ENCODE results near the gene ACTG1. TPM values are rescaled to one million over a fixed set of nuclear protein-coding genes. Genes with fewer than 3 reads are reported as not detected.

ACTG1 gene
- total and polyA plus RNA-seq, 2 of the 13 experiments (the other 11 are each of a cell fraction or from before 2014, with no cell fraction given), result 973 to 1,138 TPM

DNA sequence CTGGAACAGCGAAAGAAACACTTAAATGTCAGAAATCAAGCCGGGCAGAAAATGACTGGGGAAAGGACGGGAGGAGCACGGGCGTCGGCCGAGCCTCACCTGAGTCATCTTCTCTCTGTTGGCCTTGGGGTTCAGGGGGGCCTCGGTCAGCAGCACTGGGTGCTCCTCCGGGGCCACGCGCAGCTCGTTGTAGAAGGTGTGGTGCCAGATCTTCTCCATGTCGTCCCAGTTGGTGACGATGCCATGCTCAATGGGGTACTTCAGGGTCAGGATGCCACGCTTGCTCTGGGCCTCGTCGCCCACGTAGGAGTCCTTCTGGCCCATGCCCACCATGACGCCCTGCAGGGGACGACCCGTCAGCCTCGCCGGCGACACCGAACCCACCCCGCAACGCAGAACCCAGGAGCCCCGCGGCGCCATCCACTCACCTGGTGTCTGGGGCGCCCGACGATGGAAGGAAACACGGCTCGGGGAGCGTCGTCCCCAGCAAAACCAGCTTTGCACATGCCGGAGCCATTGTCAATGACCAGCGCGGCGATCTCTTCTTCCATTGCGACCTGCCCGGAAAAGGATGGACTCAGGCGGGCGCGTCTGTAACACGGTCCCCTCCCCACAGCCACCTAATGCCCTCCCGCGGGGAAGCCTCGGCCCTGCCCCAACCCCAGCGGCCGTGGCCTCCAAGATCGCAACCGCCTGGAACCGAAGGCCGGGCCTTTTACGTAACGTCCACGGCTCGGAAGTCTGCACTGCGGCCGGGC lies 616 bp downstream of the ACTG1 start (continued):
- TF ChIP-seq, protein P1, sequence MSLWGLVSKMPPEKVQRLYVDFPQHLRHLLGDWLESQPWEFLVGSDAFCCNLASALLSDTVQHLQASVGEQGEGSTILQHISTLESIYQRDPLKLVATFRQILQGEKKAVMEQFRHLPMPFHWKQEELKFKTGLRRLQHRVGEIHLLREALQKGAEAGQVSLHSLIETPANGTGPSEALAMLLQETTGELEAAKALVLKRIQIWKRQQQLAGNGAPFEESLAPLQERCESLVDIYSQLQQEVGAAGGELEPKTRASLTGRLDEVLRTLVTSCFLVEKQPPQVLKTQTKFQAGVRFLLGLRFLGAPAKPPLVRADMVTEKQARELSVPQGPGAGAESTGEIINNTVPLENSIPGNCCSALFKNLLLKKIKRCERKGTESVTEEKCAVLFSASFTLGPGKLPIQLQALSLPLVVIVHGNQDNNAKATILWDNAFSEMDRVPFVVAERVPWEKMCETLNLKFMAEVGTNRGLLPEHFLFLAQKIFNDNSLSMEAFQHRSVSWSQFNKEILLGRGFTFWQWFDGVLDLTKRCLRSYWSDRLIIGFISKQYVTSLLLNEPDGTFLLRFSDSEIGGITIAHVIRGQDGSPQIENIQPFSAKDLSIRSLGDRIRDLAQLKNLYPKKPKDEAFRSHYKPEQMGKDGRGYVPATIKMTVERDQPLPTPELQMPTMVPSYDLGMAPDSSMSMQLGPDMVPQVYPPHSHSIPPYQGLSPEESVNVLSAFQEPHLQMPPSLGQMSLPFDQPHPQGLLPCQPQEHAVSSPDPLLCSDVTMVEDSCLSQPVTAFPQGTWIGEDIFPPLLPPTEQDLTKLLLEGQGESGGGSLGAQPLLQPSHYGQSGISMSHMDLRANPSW (CRISPR knock-in tag; IDR thresholded peaks at IDR 0.05; ENCODE audit: borderline replicate concordance), result no peak
- TF ChIP-seq MYC (CRISPR knock-in tag; IDR thresholded peaks at IDR 0.05; ENCODE audit: borderline replicate concordance), result no peak
- TF ChIP-seq HIVEP1 (CRISPR knock-in tag; IDR thresholded peaks at IDR 0.05), result no peak
- no peak for TF ChIP-seq PHF5A (CRISPR knock-in tag; IDR thresholded peaks at IDR 0.05; ENCODE audit: low read depth, unreplicated experiment)
- TF ChIP-seq EZH2 (conservative IDR thresholded peaks at IDR 0.05; ENCODE audit: low read depth, low read length), result no peak
- TF ChIP-seq HMG20B (CRISPR knock-in tag; conservative IDR thresholded peaks at IDR 0.05), result no peak
- peak; percentile 87 for TF ChIP-seq ZNF780A (CRISPR knock-in tag; IDR thresholded peaks at IDR 0.05)
- TF ChIP-seq HNRNPK (IDR thresholded peaks at IDR 0.05; ENCODE audit: low read depth, low read length, poor library complexity, severe bottlenecking), result no peak
- TF ChIP-seq MEF2D (CRISPR knock-in tag; IDR thresholded peaks at IDR 0.05), result no peak; the same call in 1 of the 2 replicates
- no peak for TF ChIP-seq HNF4A (CRISPR knock-in tag; IDR thresholded peaks at IDR 0.05)
- TF ChIP-seq HOXA3 (CRISPR knock-in tag; IDR thresholded peaks at IDR 0.05), result no peak; the same call in none of the 2 replicates
- peak; percentile 20; the same call in 1 of the 2 replicates for TF ChIP-seq SPEN (CRISPR knock-in tag; IDR thresholded peaks at IDR 0.05; ENCODE audit: low read depth)
- TF ChIP-seq, protein P2, sequence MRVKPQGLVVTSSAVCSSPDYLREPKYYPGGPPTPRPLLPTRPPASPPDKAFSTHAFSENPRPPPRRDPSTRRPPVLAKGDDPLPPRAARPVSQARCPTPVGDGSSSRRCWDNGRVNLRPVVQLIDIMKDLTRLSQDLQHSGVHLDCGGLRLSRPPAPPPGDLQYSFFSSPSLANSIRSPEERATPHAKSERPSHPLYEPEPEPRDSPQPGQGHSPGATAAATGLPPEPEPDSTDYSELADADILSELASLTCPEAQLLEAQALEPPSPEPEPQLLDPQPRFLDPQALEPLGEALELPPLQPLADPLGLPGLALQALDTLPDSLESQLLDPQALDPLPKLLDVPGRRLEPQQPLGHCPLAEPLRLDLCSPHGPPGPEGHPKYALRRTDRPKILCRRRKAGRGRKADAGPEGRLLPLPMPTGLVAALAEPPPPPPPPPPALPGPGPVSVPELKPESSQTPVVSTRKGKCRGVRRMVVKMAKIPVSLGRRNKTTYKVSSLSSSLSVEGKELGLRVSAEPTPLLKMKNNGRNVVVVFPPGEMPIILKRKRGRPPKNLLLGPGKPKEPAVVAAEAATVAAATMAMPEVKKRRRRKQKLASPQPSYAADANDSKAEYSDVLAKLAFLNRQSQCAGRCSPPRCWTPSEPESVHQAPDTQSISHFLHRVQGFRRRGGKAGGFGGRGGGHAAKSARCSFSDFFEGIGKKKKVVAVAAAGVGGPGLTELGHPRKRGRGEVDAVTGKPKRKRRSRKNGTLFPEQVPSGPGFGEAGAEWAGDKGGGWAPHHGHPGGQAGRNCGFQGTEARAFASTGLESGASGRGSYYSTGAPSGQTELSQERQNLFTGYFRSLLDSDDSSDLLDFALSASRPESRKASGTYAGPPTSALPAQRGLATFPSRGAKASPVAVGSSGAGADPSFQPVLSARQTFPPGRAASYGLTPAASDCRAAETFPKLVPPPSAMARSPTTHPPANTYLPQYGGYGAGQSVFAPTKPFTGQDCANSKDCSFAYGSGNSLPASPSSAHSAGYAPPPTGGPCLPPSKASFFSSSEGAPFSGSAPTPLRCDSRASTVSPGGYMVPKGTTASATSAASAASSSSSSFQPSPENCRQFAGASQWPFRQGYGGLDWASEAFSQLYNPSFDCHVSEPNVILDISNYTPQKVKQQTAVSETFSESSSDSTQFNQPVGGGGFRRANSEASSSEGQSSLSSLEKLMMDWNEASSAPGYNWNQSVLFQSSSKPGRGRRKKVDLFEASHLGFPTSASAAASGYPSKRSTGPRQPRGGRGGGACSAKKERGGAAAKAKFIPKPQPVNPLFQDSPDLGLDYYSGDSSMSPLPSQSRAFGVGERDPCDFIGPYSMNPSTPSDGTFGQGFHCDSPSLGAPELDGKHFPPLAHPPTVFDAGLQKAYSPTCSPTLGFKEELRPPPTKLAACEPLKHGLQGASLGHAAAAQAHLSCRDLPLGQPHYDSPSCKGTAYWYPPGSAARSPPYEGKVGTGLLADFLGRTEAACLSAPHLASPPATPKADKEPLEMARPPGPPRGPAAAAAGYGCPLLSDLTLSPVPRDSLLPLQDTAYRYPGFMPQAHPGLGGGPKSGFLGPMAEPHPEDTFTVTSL (CRISPR knock-in tag; IDR thresholded peaks at IDR 0.05; ENCODE audit: borderline replicate concordance), result no peak
- TF ChIP-seq ZNF253 (CRISPR knock-in tag; IDR thresholded peaks at IDR 0.05; ENCODE audit: borderline replicate concordance), result no peak
- TF ChIP-seq ZNF614 (CRISPR knock-in tag; IDR thresholded peaks at IDR 0.05; ENCODE audit: borderline replicate concordance), result no peak
- no peak for TF ChIP-seq EED (CRISPR knock-in tag; IDR thresholded peaks at IDR 0.05)
- TF ChIP-seq, protein P3, sequence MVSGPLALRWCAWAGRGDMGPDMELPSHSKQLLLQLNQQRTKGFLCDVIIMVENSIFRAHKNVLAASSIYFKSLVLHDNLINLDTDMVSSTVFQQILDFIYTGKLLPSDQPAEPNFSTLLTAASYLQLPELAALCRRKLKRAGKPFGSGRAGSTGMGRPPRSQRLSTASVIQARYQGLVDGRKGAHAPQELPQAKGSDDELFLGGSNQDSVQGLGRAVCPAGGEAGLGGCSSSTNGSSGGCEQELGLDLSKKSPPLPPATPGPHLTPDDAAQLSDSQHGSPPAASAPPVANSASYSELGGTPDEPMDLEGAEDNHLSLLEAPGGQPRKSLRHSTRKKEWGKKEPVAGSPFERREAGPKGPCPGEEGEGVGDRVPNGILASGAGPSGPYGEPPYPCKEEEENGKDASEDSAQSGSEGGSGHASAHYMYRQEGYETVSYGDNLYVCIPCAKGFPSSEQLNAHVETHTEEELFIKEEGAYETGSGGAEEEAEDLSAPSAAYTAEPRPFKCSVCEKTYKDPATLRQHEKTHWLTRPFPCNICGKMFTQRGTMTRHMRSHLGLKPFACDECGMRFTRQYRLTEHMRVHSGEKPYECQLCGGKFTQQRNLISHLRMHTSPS (CRISPR knock-in tag; IDR thresholded peaks at IDR 0.05; ENCODE audit: low read depth), result no peak
- TF ChIP-seq GLI4 (CRISPR knock-in tag; IDR thresholded peaks at IDR 0.05; ENCODE audit: borderline replicate concordance), result no peak
